Measurements from ENCODE around the gene CSNK1A1. TPM values are rescaled to one million over a fixed set of nuclear protein-coding genes. Genes with fewer than 3 reads are reported as not detected.
"Not testable (repeated sequence)": the region's sequence is repeated elsewhere in the genome, so short reads cannot be mapped to it uniquely, and the experiment has no call there.

Gene CSNK1A1
- total RNA-seq, 1 donor from 2014 or later, result 335 TPM

GRCh38 chr5:149540089-149540488, 11.2 kb downstream of the CSNK1A1 start:
- H3F3A ChIP-seq (ENCODE audit: low read depth), result peaks cover 22% of the 10 kb centered on the region
- TF ChIP-seq EZH2phosphoT487 (IDR thresholded peaks at IDR 0.05) (no peak), EZH2 (IDR thresholded peaks at IDR 0.05) (no peak), CTCF (IDR thresholded peaks at IDR 0.05) (no peak)
- no peak overlapping the region for H3K9ac ChIP-seq
- H3K36me3 ChIP-seq, result peaks cover 10% of the 10 kb centered on the region
- no peak overlapping the region for H3K4me3 ChIP-seq
- peaks cover 14% of the 10 kb centered on the region for H3K4me1 ChIP-seq
- peaks cover 96% of the 10 kb centered on the region for H4K20me1 ChIP-seq (ENCODE audit: low read depth)
- Mint-ChIP-seq H3K4me1 (peaks cover 6% of the 10 kb centered on the region), H3K36me3 (peaks cover 44% of the 10 kb centered on the region), H3K27ac (no peak overlapping the region), H3K9me3 (peaks cover 2% of the 10 kb centered on the region), H3K4me3 (no peak overlapping the region), H3K27me3 (ENCODE audit: insufficient read depth, low read depth) (peaks cover 2% of the 10 kb centered on the region)
- no peak for DNase-seq (ENCODE audit: low spot score)
- no peaks in the 10 kb centered on the region for H3K9me3 ChIP-seq (ENCODE audit: low read depth)
- no peaks in the 10 kb centered on the region for H3K27me3 ChIP-seq
- H3K79me2 ChIP-seq (ENCODE audit: low read depth), result peaks cover 100% of the 10 kb centered on the region
- no peak overlapping the region for H3K27ac ChIP-seq
- H2AFZ ChIP-seq (replicated peaks), result no peak overlapping the region
- no peak overlapping the region for H3K4me2 ChIP-seq

DNA sequence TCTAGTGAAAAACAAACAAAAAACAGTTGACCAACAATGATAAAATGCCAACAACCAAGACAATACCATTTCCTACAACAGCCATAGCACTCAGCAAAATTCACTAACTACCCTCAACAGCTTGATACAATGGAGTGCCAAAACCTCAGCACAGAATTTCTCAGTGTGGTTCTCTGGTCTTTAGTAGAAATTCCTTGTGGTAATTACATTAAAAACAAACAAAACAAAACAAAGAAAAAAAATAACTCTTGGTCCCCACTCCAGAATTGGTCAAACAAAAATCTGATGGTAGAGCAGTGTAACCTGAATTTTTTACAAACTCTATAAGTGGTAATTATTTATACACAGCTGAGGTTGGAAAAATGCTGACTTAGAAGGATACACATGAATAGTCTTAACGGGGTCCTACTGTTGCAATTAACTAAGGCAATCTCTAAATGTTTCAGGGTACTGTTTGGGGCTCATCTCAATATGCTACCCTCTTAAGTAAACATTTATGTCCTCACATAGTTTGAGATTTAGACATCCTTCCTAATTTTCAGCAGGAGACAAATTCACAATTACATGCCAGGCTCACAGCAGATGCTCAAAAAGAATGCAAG, 13.8 kb downstream of the CSNK1A1 start:
- H3K79me2 ChIP-seq (ENCODE audit: low read depth), result peaks cover 100% of the 10 kb centered on the region
- no peaks in the 10 kb centered on the region for H3K4me1 ChIP-seq
- no peak overlapping the region for H3K27ac ChIP-seq
- H3K9me3 ChIP-seq (ENCODE audit: low read depth), result no peaks in the 10 kb centered on the region
- Mint-ChIP-seq H3K27ac (no peak overlapping the region), H3K36me3 (peaks cover 49% of the 10 kb centered on the region), H3K4me1 (peaks cover 8% of the 10 kb centered on the region), H3K4me3 (no peak overlapping the region), H3K9me3 (peaks cover 2% of the 10 kb centered on the region), H3K27me3 (ENCODE audit: insufficient read depth, low read depth) (no peaks in the 10 kb centered on the region)
- no peak overlapping the region for H3K9ac ChIP-seq
- DNase-seq (ENCODE audit: low spot score), result no peak
- TF ChIP-seq EZH2phosphoT487 (IDR thresholded peaks at IDR 0.05) (no peak), CTCF (IDR thresholded peaks at IDR 0.05) (no peak), EZH2 (IDR thresholded peaks at IDR 0.05) (no peak)
- no peak overlapping the region for H3K4me3 ChIP-seq
- H3K4me2 ChIP-seq, result no peak overlapping the region
- no peak overlapping the region for H2AFZ ChIP-seq (replicated peaks)
- H3K27me3 ChIP-seq, result no peaks in the 10 kb centered on the region
- peaks cover 10% of the 10 kb centered on the region for H3K36me3 ChIP-seq
- no peaks in the 10 kb centered on the region for H3F3A ChIP-seq (ENCODE audit: low read depth)
- peaks cover 97% of the 10 kb centered on the region for H4K20me1 ChIP-seq (ENCODE audit: low read depth)

DNA sequence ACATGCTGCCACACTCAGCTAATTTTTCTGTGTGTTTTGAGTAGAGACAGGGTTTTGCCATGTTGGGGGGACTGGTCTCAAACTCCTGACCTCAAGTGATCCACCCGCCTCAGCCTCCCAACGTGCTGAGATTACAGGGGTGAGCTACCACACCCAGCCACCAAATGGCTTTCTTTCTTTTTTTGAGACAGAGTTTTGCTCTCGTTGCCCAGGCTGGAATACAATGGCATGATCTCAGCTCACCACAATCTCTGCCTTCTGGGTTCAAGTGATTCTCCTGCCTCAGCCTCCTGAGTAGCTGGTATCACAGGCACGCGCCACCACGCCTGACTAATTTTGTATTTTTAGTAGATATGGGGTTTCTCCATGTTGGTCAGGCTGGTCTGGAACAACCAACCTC, 15.5 kb downstream of the CSNK1A1 start:
- not testable (repeated sequence) for H3K4me2 ChIP-seq; H3K27ac Mint-ChIP-seq; H3K9ac ChIP-seq; H3K27me3 Mint-ChIP-seq (ENCODE audit: insufficient read depth, low read depth); H3K4me1 ChIP-seq; H3K4me3 ChIP-seq; H3K4me3 Mint-ChIP-seq; DNase-seq (ENCODE audit: low spot score); H3K27ac ChIP-seq; H3K27me3 ChIP-seq; H3F3A ChIP-seq (ENCODE audit: low read depth); H2AFZ ChIP-seq (replicated peaks); H3K9me3 ChIP-seq (ENCODE audit: low read depth); H3K9me3 Mint-ChIP-seq
- peaks cover 12% of the 10 kb centered on the region for H3K4me1 Mint-ChIP-seq
- Histone ChIP-seq H3K36me3 (peaks cover 10% of the 10 kb centered on the region), H3K79me2 (ENCODE audit: low read depth) (peaks cover 100% of the 10 kb centered on the region), H4K20me1 (ENCODE audit: low read depth) (peaks cover 98% of the 10 kb centered on the region)
- H3K36me3 Mint-ChIP-seq, result peaks cover 44% of the 10 kb centered on the region

GRCh38 chr5:149532413-149532812, 18.8 kb downstream of the CSNK1A1 start:
- peaks cover 20% of the 10 kb centered on the region for H3K4me1 ChIP-seq
- H3K27me3 ChIP-seq, result no peaks in the 10 kb centered on the region
- H3K4me1 Mint-ChIP-seq, result peaks cover 22% of the 10 kb centered on the region

More at GRCh38 chr5:149532413-149532812, 18.8 kb downstream of the CSNK1A1 start:
- peaks cover 100% of the 10 kb centered on the region for H4K20me1 ChIP-seq (ENCODE audit: low read depth)
- no peak overlapping the region for H3K27ac ChIP-seq
- H3K36me3 Mint-ChIP-seq, result peaks cover 31% of the 10 kb centered on the region
- H3K27ac Mint-ChIP-seq, result no peak overlapping the region
- H3K4me2 ChIP-seq, result no peak overlapping the region
- no peaks in the 10 kb centered on the region for H3K9me3 ChIP-seq (ENCODE audit: low read depth)
- H2AFZ ChIP-seq (replicated peaks), result no peak overlapping the region
- H3K9ac ChIP-seq, result no peak overlapping the region
- no peaks in the 10 kb centered on the region for H3K27me3 Mint-ChIP-seq (ENCODE audit: insufficient read depth, low read depth)
- H3K79me2 ChIP-seq (ENCODE audit: low read depth), result peaks cover 100% of the 10 kb centered on the region
- no peak overlapping the region for H3K4me3 Mint-ChIP-seq
- H3F3A ChIP-seq (ENCODE audit: low read depth), result no peaks in the 10 kb centered on the region
- peaks cover 2% of the 10 kb centered on the region for H3K36me3 ChIP-seq
- DNase-seq (ENCODE audit: low spot score), result no peak
- TF ChIP-seq CTCF (IDR thresholded peaks at IDR 0.05) (no peak), EZH2phosphoT487 (IDR thresholded peaks at IDR 0.05) (no peak), EZH2 (IDR thresholded peaks at IDR 0.05) (no peak)
- no peaks in the 10 kb centered on the region for H3K9me3 Mint-ChIP-seq
- H3K4me3 ChIP-seq, result no peak overlapping the region
